GM23338 (cell line): ENCODE results near the gene ZSCAN18. TPM values are rescaled to one million over a fixed set of nuclear protein-coding genes. Genes with fewer than 3 reads are reported as not detected.
"Not testable (repeated sequence)": the region's sequence is repeated elsewhere in the genome, so short reads cannot be mapped to it uniquely, and the experiment has no call there.

Experiments used
- ATAC-seq: fragments of 200-7000 bp; cut with Tn5 transposase; 3 replicates; pipeline ENCODE4 v1.9.1; 2020
- DNase-seq: peaks from one replicate; pipeline ENCODE4 v3.0.0-alpha.2; 2015; ENCODE audit warnings: low spot score
- H2AFZ ChIP-seq: fragments of 200-600 bp; sonication (generic); 2 replicates; pipeline ENCODE4 v1.8.0; 2016; ENCODE audit warnings: antibody characterized with exemption, mild to moderate bottlenecking, moderate library complexity
- H3F3A ChIP-seq: fragments of 200-600 bp; sonication (generic); replicated peaks from 2 replicates; pipeline ENCODE4 v1.8.0; 2017; ENCODE audit warnings: antibody characterized with exemption, mixed run types, low read depth
- H3K27ac ChIP-seq: fragments of 200-600 bp; sonication (generic); 2 replicates; pipeline ENCODE4 v1.6.1; 2016; ENCODE audit warnings: low read depth
- H3K27me3 ChIP-seq: fragments of 200-600 bp; sonication (generic); 2 replicates; pipeline ENCODE4 v1.8.0; 2016; ENCODE audit warnings: mild to moderate bottlenecking, mixed run types, moderate library complexity; ENCODE audit not compliant: insufficient read depth
- H3K36me3 ChIP-seq: fragments of 200-600 bp; sonication (generic); 2 replicates; pipeline ENCODE4 v1.8.0; 2016; ENCODE audit warnings: mild to moderate bottlenecking; ENCODE audit not compliant: insufficient read depth
- H3K4me1 ChIP-seq: fragments of 200-600 bp; sonication (generic); 2 replicates; pipeline ENCODE4 v1.8.0; 2016; ENCODE audit warnings: mild to moderate bottlenecking, moderate library complexity; ENCODE audit not compliant: insufficient read depth
- H3K4me2 ChIP-seq: fragments of 200-600 bp; sonication (generic); 2 replicates; pipeline ENCODE4 v1.7.1; 2017; ENCODE audit warnings: mixed run types
- H3K4me3 ChIP-seq: fragments of 200-600 bp; sonication (generic); 2 replicates; pipeline ENCODE4 v1.6.1; 2016; ENCODE audit warnings: mixed run types
- H3K79me2 ChIP-seq: fragments of 200-600 bp; sonication (generic); replicated peaks from 2 replicates; pipeline ENCODE4 v1.8.0; 2017; ENCODE audit warnings: mild to moderate bottlenecking; ENCODE audit not compliant: insufficient read depth
- H3K9me2 ChIP-seq: fragments of 200-600 bp; sonication (generic); 2 replicates; pipeline ENCODE4 v1.8.0; 2017; ENCODE audit not compliant: insufficient read depth
- H4K20me1 ChIP-seq: fragments of 200-600 bp; sonication (generic); replicated peaks from 2 replicates; pipeline ENCODE4 v1.8.0; 2017; ENCODE audit warnings: mild to moderate bottlenecking; ENCODE audit not compliant: insufficient read depth
- H3K27ac Mint-ChIP-seq: 2 replicates; pipeline ENCODE4 v1.8.0; 2020; ENCODE audit warnings: inconsistent platforms, mild to moderate bottlenecking, moderate library complexity, mixed read lengths
- H3K27me3 Mint-ChIP-seq: 3 replicates; pipeline ENCODE4 v1.8.0; 2022; ENCODE audit warnings: low read depth, mild to moderate bottlenecking, moderate library complexity, mixed read lengths, inconsistent platforms; ENCODE audit not compliant: insufficient read depth, poor library complexity
- H3K36me3 Mint-ChIP-seq: 3 replicates; pipeline ENCODE4 v1.8.0; 2021; ENCODE audit warnings: low read depth, mild to moderate bottlenecking, inconsistent platforms, moderate library complexity, mixed read lengths
- H3K4me1 Mint-ChIP-seq: 3 replicates; pipeline ENCODE4 v1.8.0; 2020; ENCODE audit warnings: mild to moderate bottlenecking, inconsistent platforms, mixed read lengths
- H3K4me3 Mint-ChIP-seq: 3 replicates; pipeline ENCODE4 v1.8.0; 2021; ENCODE audit warnings: moderate library complexity, mild to moderate bottlenecking, inconsistent platforms, mixed read lengths
- H3K9me3 Mint-ChIP-seq: 3 replicates; pipeline ENCODE4 v1.8.0; 2020; ENCODE audit warnings: moderate library complexity, mild to moderate bottlenecking, inconsistent platforms, mixed read lengths
- CREB1 ChIP-seq: fragments of 250-450 bp; sonication (Bioruptor Pico); IDR thresholded peaks from 2 replicates; pipeline ENCODE4 v1.5.0; 2020; ENCODE audit warnings: low read depth, mild to moderate bottlenecking, moderate library complexity
- CTCF ChIP-seq, 2 experiments: fragments of 200-600 bp in 1 of 2; sonication (generic) in 1 of 2; conservative IDR thresholded peaks; 2 replicates each; pipeline versions ENCODE4 v1.5.1 to v1.6.1; 2016 to 2017; ENCODE audit warnings: antibody characterized with exemption in 2 of 2, low read depth in 2 of 2, mild to moderate bottlenecking in 2 of 2, moderate library complexity in 1 of 2
- ETS1 ChIP-seq: IDR thresholded peaks from 2 replicates; pipeline ENCODE4 v1.6.1; 2016; ENCODE audit warnings: antibody characterized with exemption
- POLR2AphosphoS5 ChIP-seq: IDR thresholded peaks from 2 replicates; pipeline ENCODE4 v1.6.1; 2016; ENCODE audit warnings: antibody characterized with exemption, low read depth
- ZNF114 ChIP-seq: fragments of 250-450 bp; sonication (Bioruptor Pico); IDR thresholded peaks from 2 replicates; pipeline ENCODE4 v1.5.0; 2020; ENCODE audit warnings: mild to moderate bottlenecking, moderate library complexity
- ZNF331 ChIP-seq: fragments of 250-450 bp; sonication (Bioruptor Pico); IDR thresholded peaks from 2 replicates; pipeline ENCODE4 v1.5.0; 2020; ENCODE audit warnings: low read depth, mild to moderate bottlenecking, moderate library complexity
- long read RNA-seq: library from polyadenylated mRNA; unstranded; transcript quantifications from one replicate; pipeline ENCODE4 v2.0.0, GENCODE V29; 2020; ENCODE audit not compliant: unreplicated experiment
- polyA plus RNA-seq: library from polyadenylated mRNA; unstranded; fragments of >200 nt; fragmentation: Nextera tagmentation; extraction: Ambion mirVana; gene quantifications from 2 replicates; pipeline ENCODE4 v1.2.1, GENCODE V29; 2016
- total RNA-seq: library from RNA; depleted of rRNA; stranded (reverse); fragments of >200 nt; shearing (Covaris generic); gene quantifications from 2 replicates; pipeline ENCODE4 v1.2.3, GENCODE V29; 2014; rRNA removed

Gene ZSCAN18
- total RNA-seq (63.9 and 75.0 TPM in 2 replicates), polyA plus RNA-seq (25.1 and 29.1 TPM in 2 replicates)
- long read RNA-seq, transcript ZSCAN18-217 (7 exons, 2,190 nt) = major isoform, 8 of 20 reads
- long read RNA-seq, partial matches to known transcripts = 4 of 20 reads
- long read RNA-seq, other reads (novel, unspliced or antisense) = 7 of 20 reads

- Histone ChIP-seq H2AFZ (peak within 1 kb of the TSS; percentile 81; the same call in 1 of the 2 replicates), H3K4me3 (peak within 1 kb of the TSS; percentile 94), H3K27ac (peak within 1 kb of the TSS; percentile 86), H3F3A (no peaks in the 10 kb centered on the region), H3K36me3 (no peaks in the 10 kb centered on the region), H3K4me2 (peak within 1 kb of the TSS; percentile 91), H4K20me1 (no peaks in the 10 kb centered on the region), H3K27me3 (no peaks in the 10 kb centered on the region), H3K79me2 (peaks cover 16% of the 10 kb centered on the region), H3K4me1 (no peaks in the 10 kb centered on the region; the same call in none of the 2 replicates), H3K9me2 (no peaks in the 10 kb centered on the region)
- DNase-seq = peak; percentile 99
- H3K27me3 Mint-ChIP-seq = peaks cover 6% of the 10 kb centered on the region
- peak within 1 kb of the TSS; percentile 99 for H3K27ac Mint-ChIP-seq
- TF ChIP-seq ETS1 = peak; percentile 84
- peak; percentile 90 for TF ChIP-seq POLR2AphosphoS5
- no peak for TF ChIP-seq ZNF114 (CRISPR knock-in tag)
- peak; percentile 93 for TF ChIP-seq CREB1
- peaks cover 12% of the 10 kb centered on the region for H3K4me1 Mint-ChIP-seq
- peaks cover 43% of the 10 kb centered on the region for H3K9me3 Mint-ChIP-seq
- peak within 1 kb of the TSS; percentile 72 for H3K4me3 Mint-ChIP-seq
- peaks cover 25% of the 10 kb centered on the region for H3K36me3 Mint-ChIP-seq
- ATAC-seq = peak; percentile 95
Measured at GRCh38 chr19:58097781-58098681, at the start of gene ZSCAN18. ZSCAN18 (minus strand) TSS chr19:58098231; CDS start chr19:58090267, 7,964 bp downstream.

GRCh38 chr19:58147475-58147874, 49.4 kb upstream of the ZSCAN18 start:
- H3K9me3 Mint-ChIP-seq = peaks cover 64% of the 10 kb centered on the region
- not testable (repeated sequence) for H3K27ac Mint-ChIP-seq, H3K4me3 ChIP-seq, H3K27ac ChIP-seq, H3F3A ChIP-seq, H3K9me2 ChIP-seq, H3K27me3 ChIP-seq, H3K27me3 Mint-ChIP-seq, H4K20me1 ChIP-seq, H3K4me1 ChIP-seq, H3K4me3 Mint-ChIP-seq, H3K4me1 Mint-ChIP-seq, ATAC-seq, DNase-seq, H3K4me2 ChIP-seq, H2AFZ ChIP-seq
- Histone ChIP-seq H3K79me2 (peaks cover 49% of the 10 kb centered on the region), H3K36me3 (peaks cover 12% of the 10 kb centered on the region)
- peaks cover 49% of the 10 kb centered on the region for H3K36me3 Mint-ChIP-seq

- Histone ChIP-seq H3K9me2 (peaks cover 8% of the 10 kb centered on the region), H3K27ac (no peak overlapping the region), H3K4me1 (peaks cover 5% of the 10 kb centered on the region; the same call in 1 of the 2 replicates), H3K27me3 (no peaks in the 10 kb centered on the region), H4K20me1 (no peaks in the 10 kb centered on the region), H3K4me3 (no peak overlapping the region), H3K36me3 (peaks cover 12% of the 10 kb centered on the region), H2AFZ (no peak overlapping the region), H3F3A (no peaks in the 10 kb centered on the region), H3K4me2 (no peak overlapping the region), H3K79me2 (peaks cover 49% of the 10 kb centered on the region)
- ATAC-seq (no peak), DNase-seq (no peak)
- H3K4me3 Mint-ChIP-seq = no peak overlapping the region
- peaks cover 65% of the 10 kb centered on the region for H3K36me3 Mint-ChIP-seq
- peaks cover 6% of the 10 kb centered on the region for H3K4me1 Mint-ChIP-seq
- peaks cover 80% of the 10 kb centered on the region for H3K9me3 Mint-ChIP-seq
- H3K27ac Mint-ChIP-seq = no peak overlapping the region
- H3K27me3 Mint-ChIP-seq = peaks cover 4% of the 10 kb centered on the region
- TF ChIP-seq ZNF331 (CRISPR knock-in tag) = no peak
- no peak for TF ChIP-seq ETS1
- no peak for TF ChIP-seq CTCF (conservative IDR thresholded peaks at IDR 0.05; ENCODE audit: low read depth in 2 of 2)
- no peak for TF ChIP-seq ZNF114 (CRISPR knock-in tag)
- no peak for TF ChIP-seq CREB1
Measured at GRCh38 chr19:58145849-58146248, 47.8 kb upstream of the ZSCAN18 start.
